G401.6 (cell line): Measurements from ENCODE around the gene HOXD3.

Experiments
- FAIRE-seq: peaks from 2 replicates; lab custom pipeline; 2012; peaks lifted over from hg19 to GRCh38; lab: Jason Lieb, UNC

The HOXD3 gene

GRCh38 chr2:176132205-176133171 lies 24.6 kb upstream of the HOXD3 start:
- FAIRE-seq: no peak

GRCh38 chr2:176133389-176133788 lies 23.7 kb upstream of the HOXD3 start:
- FAIRE-seq: no peak

- no peak for FAIRE-seq
Measured at GRCh38 chr2:176134035-176134434, 23.1 kb upstream of the HOXD3 start.

- no peak for FAIRE-seq
Measured at GRCh38 chr2:176135035-176135440, 22.1 kb upstream of the HOXD3 start.

GRCh38 chr2:176136374-176137251 lies 20.5 kb upstream of the HOXD3 start:
- no peak for FAIRE-seq

- no peak for FAIRE-seq
Measured at GRCh38 chr2:176137252-176137580, 19.9 kb upstream of the HOXD3 start.

GRCh38 chr2:176137906-176138305 lies 19.2 kb upstream of the HOXD3 start:
- no peak for FAIRE-seq

- no peak for FAIRE-seq
Measured at GRCh38 chr2:176138526-176138922, 18.6 kb upstream of the HOXD3 start.

- no peak for FAIRE-seq
Measured at GRCh38 chr2:176138923-176139660, 18.0 kb upstream of the HOXD3 start.

GRCh38 chr2:176139661-176140512 lies 17.2 kb upstream of the HOXD3 start:
- FAIRE-seq: no peak

- FAIRE-seq: no peak
Measured at GRCh38 chr2:176140513-176141317, 16.4 kb upstream of the HOXD3 start.

GRCh38 chr2:176142281-176142680 lies 14.8 kb upstream of the HOXD3 start:
- FAIRE-seq: no peak

- FAIRE-seq: no peak
Measured at GRCh38 chr2:176145085-176145969, 11.8 kb upstream of the HOXD3 start.

- no peak for FAIRE-seq
Measured at GRCh38 chr2:176146101-176146500, 11.0 kb upstream of the HOXD3 start.

- no peak for FAIRE-seq
Measured at GRCh38 chr2:176146645-176147044, 10.5 kb upstream of the HOXD3 start.

- no peak for FAIRE-seq
Measured at GRCh38 chr2:176147210-176147799, 9.8 kb upstream of the HOXD3 start.

- FAIRE-seq: no peak
Measured at GRCh38 chr2:176147800-176148496, 9.2 kb upstream of the HOXD3 start.

- no peak for FAIRE-seq
Measured at GRCh38 chr2:176148751-176149421, 8.2 kb upstream of the HOXD3 start.
